ENCODE measurements around the gene PRDX3. TPM values are rescaled to one million over a fixed set of nuclear protein-coding genes. Genes with fewer than 3 reads are reported as not detected.
A peak's percentile ranks its signal among the peaks of the same experiment; 100 is the strongest.

PRDX3 gene
- total RNA-seq, 3 donors from 2014 or later, result 154 to 165 (median 164) TPM

- TF ChIP-seq CTCF (IDR thresholded peaks at IDR 0.05) (no peak), POLR2AphosphoS5 (IDR thresholded peaks at IDR 0.05) (no peak), POLR2A (IDR thresholded peaks at IDR 0.05) (no peak)
- Histone ChIP-seq H3K9me3 (no peaks in the 10 kb centered on the region), H3K27ac (no peak overlapping the region), H3K4me3 (no peak overlapping the region), H3K4me1 (peaks cover 3 to 5% of the 10 kb centered on the region in 2 donors), H3K27me3 (no peaks in the 10 kb centered on the region), H3K36me3 (no peaks in the 10 kb centered on the region)
- intact Hi-C loops (cut with DNase I; ENCODE audit: low total_unique reads), result loop anchor here (10.0 kb wide), 2 partner anchors 102 to 242 kb away; no protein-coding TSS in a partner anchor
- DNase-seq (ENCODE audit: low spot score in 2 of 2), result no peak
These were observed 24.4 kb upstream of the PRDX3 start for GRCh38 chr10:119203006-119203405.

GRCh38 chr10:119201233-119201632, 22.6 kb upstream of the PRDX3 start:
- DNase-seq (ENCODE audit: low spot score in 2 of 2), result no peak
- no peak overlapping the region for H3K4me3 ChIP-seq
- H3K27me3 ChIP-seq, result no peaks in the 10 kb centered on the region
- no peaks in the 10 kb centered on the region for H3K36me3 ChIP-seq
- H3K27ac ChIP-seq, result no peak overlapping the region
- peaks cover 1 to 2% of the 10 kb centered on the region in 2 donors for H3K4me1 ChIP-seq
- intact Hi-C loops (cut with DNase I; ENCODE audit: low total_unique reads), result loop anchor here (10.0 kb wide), 2 partner anchors 104 to 244 kb away; no protein-coding TSS in a partner anchor
- no peak for TF ChIP-seq POLR2A (IDR thresholded peaks at IDR 0.05)
- TF ChIP-seq POLR2AphosphoS5 (IDR thresholded peaks at IDR 0.05), result no peak
- TF ChIP-seq CTCF (IDR thresholded peaks at IDR 0.05), result no peak
- H3K9me3 ChIP-seq, result no peaks in the 10 kb centered on the region

GRCh38 chr10:119199231-119199992, 20.8 kb upstream of the PRDX3 start:
- H3K4me3 ChIP-seq, result no peak overlapping the region
- peak; percentile 55 to 63 for DNase-seq (ENCODE audit: low spot score in 2 of 2)
- H3K27ac ChIP-seq, result no peak overlapping the region
- TF ChIP-seq CTCF (IDR thresholded peaks at IDR 0.05) (peak; percentile 12 to 79 (median 68)), POLR2AphosphoS5 (IDR thresholded peaks at IDR 0.05) (no peak)
- intact Hi-C loops (cut with DNase I; ENCODE audit: low total_unique reads), result no loop called here
- H3K36me3 ChIP-seq, result no peaks in the 10 kb centered on the region
- no peaks in the 10 kb centered on the region for H3K9me3 ChIP-seq
- H3K27me3 ChIP-seq, result no peaks in the 10 kb centered on the region
- H3K4me1 ChIP-seq, result no peaks in the 10 kb centered on the region

GRCh38 chr10:119198438-119198837, 19.8 kb upstream of the PRDX3 start:
- Histone ChIP-seq H3K9me3 (no peaks in the 10 kb centered on the region), H3K27ac (no peak overlapping the region), H3K4me1 (no peaks in the 10 kb centered on the region), H3K36me3 (no peaks in the 10 kb centered on the region), H3K4me3 (no peak overlapping the region), H3K27me3 (no peaks in the 10 kb centered on the region)
- DNase-seq (ENCODE audit: low spot score in 2 of 2), result no peak
- intact Hi-C loops (cut with DNase I; ENCODE audit: low total_unique reads), result no loop called here
- no peak for TF ChIP-seq CTCF (IDR thresholded peaks at IDR 0.05)
- no peak for TF ChIP-seq POLR2A (IDR thresholded peaks at IDR 0.05)
- TF ChIP-seq POLR2AphosphoS5 (IDR thresholded peaks at IDR 0.05), result no peak

GRCh38 chr10:119197921-119198320, 19.3 kb upstream of the PRDX3 start:
- Histone ChIP-seq H3K27ac (no peak overlapping the region), H3K9me3 (no peaks in the 10 kb centered on the region), H3K36me3 (no peaks in the 10 kb centered on the region), H3K4me3 (no peak overlapping the region), H3K27me3 (no peaks in the 10 kb centered on the region), H3K4me1 (no peaks in the 10 kb centered on the region)
- intact Hi-C loops (cut with DNase I; ENCODE audit: low total_unique reads), result no loop called here
- DNase-seq (ENCODE audit: low spot score in 2 of 2), result no peak
- TF ChIP-seq POLR2A (IDR thresholded peaks at IDR 0.05) (no peak), POLR2AphosphoS5 (IDR thresholded peaks at IDR 0.05) (no peak), CTCF (IDR thresholded peaks at IDR 0.05) (no peak)

Measured in breast epithelium (tissue), 4 donors.